Measurements from ENCODE around the gene NRG2.

NRG2 gene

DNA sequence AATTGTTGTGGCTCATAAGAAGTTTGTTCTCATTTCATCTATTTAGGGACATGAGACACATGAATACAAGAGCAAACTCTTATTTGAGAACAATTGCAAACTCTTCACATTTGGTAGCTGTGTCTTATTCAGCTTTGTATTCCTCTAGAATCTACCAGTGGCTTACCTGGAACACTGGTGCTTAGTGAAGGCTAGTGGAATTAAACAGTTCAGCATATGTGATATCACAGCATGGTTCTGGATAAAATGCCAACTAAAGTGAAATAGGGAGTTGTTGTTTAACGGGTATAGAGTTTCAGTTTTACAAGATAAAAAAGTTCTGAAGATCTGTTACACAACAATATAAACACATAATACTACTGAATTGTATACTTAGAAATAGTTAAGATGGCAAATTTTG lies 48.9 kb downstream of the NRG2 start:
- Histone ChIP-seq H3K27me3 (no peaks in the 10 kb centered on the region), H3K4me3 (no peak overlapping the region), H3K27ac (no peak overlapping the region), H3K9me3 (no peaks in the 10 kb centered on the region), H3K36me3 (no peaks in the 10 kb centered on the region), H3K4me1 (no peaks in the 10 kb centered on the region)
- TF ChIP-seq, protein P1, sequence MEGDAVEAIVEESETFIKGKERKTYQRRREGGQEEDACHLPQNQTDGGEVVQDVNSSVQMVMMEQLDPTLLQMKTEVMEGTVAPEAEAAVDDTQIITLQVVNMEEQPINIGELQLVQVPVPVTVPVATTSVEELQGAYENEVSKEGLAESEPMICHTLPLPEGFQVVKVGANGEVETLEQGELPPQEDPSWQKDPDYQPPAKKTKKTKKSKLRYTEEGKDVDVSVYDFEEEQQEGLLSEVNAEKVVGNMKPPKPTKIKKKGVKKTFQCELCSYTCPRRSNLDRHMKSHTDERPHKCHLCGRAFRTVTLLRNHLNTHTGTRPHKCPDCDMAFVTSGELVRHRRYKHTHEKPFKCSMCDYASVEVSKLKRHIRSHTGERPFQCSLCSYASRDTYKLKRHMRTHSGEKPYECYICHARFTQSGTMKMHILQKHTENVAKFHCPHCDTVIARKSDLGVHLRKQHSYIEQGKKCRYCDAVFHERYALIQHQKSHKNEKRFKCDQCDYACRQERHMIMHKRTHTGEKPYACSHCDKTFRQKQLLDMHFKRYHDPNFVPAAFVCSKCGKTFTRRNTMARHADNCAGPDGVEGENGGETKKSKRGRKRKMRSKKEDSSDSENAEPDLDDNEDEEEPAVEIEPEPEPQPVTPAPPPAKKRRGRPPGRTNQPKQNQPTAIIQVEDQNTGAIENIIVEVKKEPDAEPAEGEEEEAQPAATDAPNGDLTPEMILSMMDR (IDR thresholded peaks at IDR 0.05), result no peak
- intact Hi-C loops (cut with DNase I; ENCODE audit: low total_unique reads), result no loop called here
- DNase-seq, result no peak

- no peak overlapping the region for H3K4me3 ChIP-seq
- DNase-seq, result no peak
- H3K36me3 ChIP-seq, result no peaks in the 10 kb centered on the region
- TF ChIP-seq, protein P1 (IDR thresholded peaks at IDR 0.05), result no peak
- no peaks in the 10 kb centered on the region for H3K4me1 ChIP-seq
- intact Hi-C loops (cut with DNase I; ENCODE audit: low total_unique reads), result no loop called here
- no peak overlapping the region for H3K27ac ChIP-seq
- H3K27me3 ChIP-seq, result peaks cover 0 to 2% of the 10 kb centered on the region in 2 donors
- H3K9me3 ChIP-seq, result no peaks in the 10 kb centered on the region
These were observed 57.4 kb downstream of the NRG2 start for GRCh38 chr5:139985733-139986132.

- H3K36me3 ChIP-seq, result no peaks in the 10 kb centered on the region
- intact Hi-C loops (cut with DNase I; ENCODE audit: low total_unique reads), result no loop called here
- no peak overlapping the region for H3K27ac ChIP-seq
- TF ChIP-seq, protein P1 (IDR thresholded peaks at IDR 0.05), result no peak
- no peaks in the 10 kb centered on the region for H3K4me1 ChIP-seq
- peaks cover 0 to 2% of the 10 kb centered on the region in 2 donors for H3K27me3 ChIP-seq
- no peak for DNase-seq
- no peaks in the 10 kb centered on the region for H3K9me3 ChIP-seq
- no peak overlapping the region for H3K4me3 ChIP-seq
These were observed 57.8 kb downstream of the NRG2 start for GRCh38 chr5:139985290-139985689.

DNA sequence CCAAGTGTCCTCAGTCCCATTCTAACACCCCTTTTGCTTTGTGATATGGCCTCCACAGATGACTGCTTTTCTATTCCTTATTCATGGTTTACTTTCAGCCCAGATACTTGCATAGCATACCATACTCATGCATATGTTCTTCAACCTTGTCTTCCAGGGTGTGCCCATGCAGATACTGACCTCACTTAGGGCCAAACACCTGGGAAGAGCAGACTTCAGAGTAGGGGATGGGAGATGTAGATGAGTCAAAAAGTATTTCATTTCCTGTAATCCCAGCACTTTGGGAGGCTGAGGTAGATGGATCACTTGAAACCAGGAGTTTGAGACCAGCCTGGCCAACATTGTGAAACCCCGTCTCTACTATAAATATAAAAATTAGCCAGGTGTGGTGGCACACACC lies 58.3 kb downstream of the NRG2 start:
- H3K4me3 ChIP-seq, result no peak overlapping the region
- H3K27me3 ChIP-seq, result peaks cover 0 to 2% of the 10 kb centered on the region in 2 donors
- TF ChIP-seq, protein P1 (IDR thresholded peaks at IDR 0.05), result no peak
- H3K9me3 ChIP-seq, result no peaks in the 10 kb centered on the region
- DNase-seq, result no peak
- H3K27ac ChIP-seq, result no peak overlapping the region
- no peaks in the 10 kb centered on the region for H3K36me3 ChIP-seq
- intact Hi-C loops (cut with DNase I; ENCODE audit: low total_unique reads), result no loop called here
- H3K4me1 ChIP-seq, result no peaks in the 10 kb centered on the region

GRCh38 chr5:139982975-139983240 lies 60.2 kb downstream of the NRG2 start:
- intact Hi-C loops (cut with DNase I; ENCODE audit: low total_unique reads), result no loop called here
- no peaks in the 10 kb centered on the region for H3K4me1 ChIP-seq
- H3K9me3 ChIP-seq, result no peaks in the 10 kb centered on the region
- TF ChIP-seq, protein P1 (IDR thresholded peaks at IDR 0.05), result no peak
- H3K27ac ChIP-seq, result no peak overlapping the region
- H3K36me3 ChIP-seq, result no peaks in the 10 kb centered on the region
- H3K4me3 ChIP-seq, result no peak overlapping the region
- peaks cover 0 to 2% of the 10 kb centered on the region in 2 donors for H3K27me3 ChIP-seq
- no peak for DNase-seq

Data from tibial artery (tissue), 4 donors.